Stimulated activated CD4-positive, alpha-beta T cell treated with anti-CD3 and anti-CD28 coated beads, Interleukin-15, amount 100 ng/mL, for 24 hours (primary cell): Measurements from ENCODE around the gene CIAO2A.

ENCODE experiments used
- DNase-seq: peaks from one replicate; pipeline ENCODE4 v3.0.0-alpha.2; 2020

Gene CIAO2A

GRCh38 chr15:64037966-64038365 lies 55.7 kb downstream of the CIAO2A start:
- DNase-seq, result no peak

GRCh38 chr15:64037116-64037515 lies 56.5 kb downstream of the CIAO2A start:
- no peak for DNase-seq

GRCh38 chr15:64035525-64035924 lies 58.1 kb downstream of the CIAO2A start:
- DNase-seq, result no peak

GRCh38 chr15:64034519-64034918 lies 59.1 kb downstream of the CIAO2A start:
- no peak for DNase-seq

GRCh38 chr15:64032329-64032728 lies 61.3 kb downstream of the CIAO2A start:
- no peak for DNase-seq

- DNase-seq, result no peak
Measured at GRCh38 chr15:64030123-64030522, 63.5 kb downstream of the CIAO2A start.

GRCh38 chr15:64029633-64030032 lies 64.0 kb downstream of the CIAO2A start:
- DNase-seq, result no peak

GRCh38 chr15:64029110-64029509 lies 64.5 kb downstream of the CIAO2A start:
- DNase-seq, result no peak

- DNase-seq, result no peak
Measured at GRCh38 chr15:64026591-64026990, 67.0 kb downstream of the CIAO2A start.

GRCh38 chr15:64024172-64025050 lies 69.2 kb downstream of the CIAO2A start:
- no peak for DNase-seq

- DNase-seq, result no peak
Measured at GRCh38 chr15:64023220-64023619, 70.4 kb downstream of the CIAO2A start.

GRCh38 chr15:64022571-64022970 lies 71.1 kb downstream of the CIAO2A start:
- no peak for DNase-seq
